SU-DHL-6 (cell line): ENCODE results near the gene ZNF264.

Experiments used
- H2AFZ ChIP-seq: fragments of 200-600 bp; sonication (generic); 2 replicates; pipeline ENCODE4 v1.6.1; 2014; ENCODE audit warnings: low read depth, mild to moderate bottlenecking, moderate library complexity, mixed read lengths, antibody characterized with exemption, low read length; ENCODE audit not compliant: severe bottlenecking
- H3F3A ChIP-seq: fragments of 200-600 bp; shearing (Covaris generic); 2 replicates; pipeline ENCODE4 v1.6.0; 2016; ENCODE audit warnings: antibody characterized with exemption, mild to moderate bottlenecking; ENCODE audit not compliant: insufficient read depth
- H3K27ac ChIP-seq: fragments of 200-600 bp; sonication (generic); 2 replicates; pipeline ENCODE4 v1.5.1; 2016; ENCODE audit warnings: low read depth, mild to moderate bottlenecking, low read length, moderate library complexity, mixed read lengths
- H3K27me3 ChIP-seq: fragments of 200-600 bp; sonication (generic), shearing (Covaris generic); 2 replicates; pipeline ENCODE4 v1.6.0; 2014; ENCODE audit warnings: mild to moderate bottlenecking, low read length
- H3K36me3 ChIP-seq: fragments of 200-600 bp; sonication (generic); 2 replicates; pipeline ENCODE4 v1.6.1; 2014; ENCODE audit warnings: mild to moderate bottlenecking, low read length, mixed read lengths
- H3K4me2 ChIP-seq: fragments of 300-600, 200-600 bp; shearing (Covaris generic), sonication (generic); 2 replicates; pipeline ENCODE4 v1.6.0; 2014; ENCODE audit warnings: low read length, low read depth, mild to moderate bottlenecking; ENCODE audit not compliant: poor library complexity, severe bottlenecking
- H3K4me3 ChIP-seq: fragments of 200-600 bp; sonication (generic); 2 replicates; pipeline ENCODE4 v1.5.1; 2014; ENCODE audit warnings: antibody characterized with exemption, low read length, mild to moderate bottlenecking, mixed read lengths; ENCODE audit not compliant: insufficient read depth, poor library complexity, severe bottlenecking
- H3K79me2 ChIP-seq: fragments of 200-600 bp; sonication (generic); 2 replicates; pipeline ENCODE4 v1.6.1; 2014; ENCODE audit warnings: mild to moderate bottlenecking, low read length, moderate library complexity; ENCODE audit not compliant: insufficient read depth
- H3K9ac ChIP-seq: fragments of 200-600 bp; sonication (generic); 2 replicates; pipeline ENCODE4 v1.7.0; 2014; ENCODE audit warnings: mild to moderate bottlenecking, low read length
- H3K9me2 ChIP-seq: fragments of 200-600 bp; sonication (generic); replicated peaks from 2 replicates; pipeline ENCODE4 v1.6.1; 2014; ENCODE audit warnings: low read length; ENCODE audit not compliant: insufficient read depth
- H3K9me3 ChIP-seq: fragments of 200-600 bp; sonication (generic); 2 replicates; pipeline ENCODE4 v1.6.1; 2014; ENCODE audit warnings: low read length, mixed read lengths; ENCODE audit not compliant: insufficient read depth
- H4K20me1 ChIP-seq: fragments of 200-600 bp; sonication (generic); 2 replicates; pipeline ENCODE4 v1.6.1; 2014; ENCODE audit warnings: low read depth, mild to moderate bottlenecking, antibody characterized with exemption, low read length, moderate library complexity, mixed read lengths
- EZH2phosphoT487 ChIP-seq: fragments of 200-600 bp; sonication (generic), shearing (Covaris generic); conservative IDR thresholded peaks from 2 replicates; pipeline ENCODE4 v1.6.1; 2018; ENCODE audit warnings: mild to moderate bottlenecking, antibody characterized with exemption, low read length, moderate library complexity, mixed read lengths
- TF ChIP-seq, protein P1 (sequence below): fragments of 200-600 bp; sonication (generic); IDR thresholded peaks from one replicate; pipeline ENCODE4 v1.5.1; 2017; ENCODE audit warnings: antibody characterized with exemption, mild to moderate bottlenecking, low read length, moderate library complexity; ENCODE audit not compliant: insufficient read depth, poor library complexity, severe bottlenecking

ZNF264 gene

DNA sequence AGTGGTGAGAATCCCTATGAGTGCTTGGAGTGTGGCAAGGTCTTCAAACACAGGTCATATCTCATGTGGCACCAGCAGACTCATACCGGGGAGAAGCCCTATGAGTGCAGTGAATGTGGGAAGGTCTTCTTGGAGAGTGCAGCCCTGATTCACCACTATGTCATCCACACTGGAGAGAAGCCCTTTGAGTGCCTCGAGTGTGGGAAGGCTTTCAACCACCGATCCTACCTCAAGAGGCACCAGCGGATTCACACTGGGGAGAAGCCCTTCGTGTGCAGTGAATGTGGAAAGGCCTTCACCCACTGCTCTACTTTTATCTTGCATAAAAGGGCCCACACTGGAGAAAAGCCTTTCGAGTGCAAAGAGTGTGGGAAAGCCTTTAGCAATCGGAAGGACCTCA is 20.8 kb downstream of the ZNF264 start:
- TF ChIP-seq, protein P1, sequence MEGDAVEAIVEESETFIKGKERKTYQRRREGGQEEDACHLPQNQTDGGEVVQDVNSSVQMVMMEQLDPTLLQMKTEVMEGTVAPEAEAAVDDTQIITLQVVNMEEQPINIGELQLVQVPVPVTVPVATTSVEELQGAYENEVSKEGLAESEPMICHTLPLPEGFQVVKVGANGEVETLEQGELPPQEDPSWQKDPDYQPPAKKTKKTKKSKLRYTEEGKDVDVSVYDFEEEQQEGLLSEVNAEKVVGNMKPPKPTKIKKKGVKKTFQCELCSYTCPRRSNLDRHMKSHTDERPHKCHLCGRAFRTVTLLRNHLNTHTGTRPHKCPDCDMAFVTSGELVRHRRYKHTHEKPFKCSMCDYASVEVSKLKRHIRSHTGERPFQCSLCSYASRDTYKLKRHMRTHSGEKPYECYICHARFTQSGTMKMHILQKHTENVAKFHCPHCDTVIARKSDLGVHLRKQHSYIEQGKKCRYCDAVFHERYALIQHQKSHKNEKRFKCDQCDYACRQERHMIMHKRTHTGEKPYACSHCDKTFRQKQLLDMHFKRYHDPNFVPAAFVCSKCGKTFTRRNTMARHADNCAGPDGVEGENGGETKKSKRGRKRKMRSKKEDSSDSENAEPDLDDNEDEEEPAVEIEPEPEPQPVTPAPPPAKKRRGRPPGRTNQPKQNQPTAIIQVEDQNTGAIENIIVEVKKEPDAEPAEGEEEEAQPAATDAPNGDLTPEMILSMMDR = no peak

DNA sequence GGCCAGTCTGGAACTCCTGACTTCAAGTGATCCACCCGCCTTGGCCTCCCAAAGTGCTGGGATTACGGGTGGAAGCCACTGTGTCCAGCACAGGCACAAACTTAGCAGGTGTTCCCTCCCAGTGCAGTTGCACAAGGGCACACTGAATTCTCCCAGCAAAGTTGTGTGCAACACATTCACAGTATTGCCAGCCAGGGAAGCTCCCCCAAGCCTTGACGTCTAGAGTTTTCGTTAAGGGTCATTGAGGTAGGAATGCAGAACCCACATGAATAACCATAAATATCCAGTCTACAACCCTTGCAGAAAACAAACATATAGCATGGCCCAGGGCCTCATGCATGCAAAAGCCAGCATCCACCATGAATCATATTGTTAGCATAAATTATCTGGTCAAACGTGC is 36.2 kb downstream of the ZNF264 start:
- no peaks in the 10 kb centered on the region for H3K79me2 ChIP-seq
- no peak overlapping the region for H3K27ac ChIP-seq
- no peaks in the 10 kb centered on the region for H3K9me3 ChIP-seq
- no peaks in the 10 kb centered on the region for H4K20me1 ChIP-seq
- no peaks in the 10 kb centered on the region for H3F3A ChIP-seq
- no peak overlapping the region for H3K4me3 ChIP-seq
- no peak overlapping the region for H3K9ac ChIP-seq
- no peak overlapping the region for H2AFZ ChIP-seq
- H3K4me2 ChIP-seq = no peak overlapping the region
- no peaks in the 10 kb centered on the region for H3K9me2 ChIP-seq
- no peaks in the 10 kb centered on the region for H3K27me3 ChIP-seq
- TF ChIP-seq, protein P1 = no peak
- no peak for TF ChIP-seq EZH2phosphoT487
- no peaks in the 10 kb centered on the region for H3K36me3 ChIP-seq

More for the DNA sequence above, 20.8 kb downstream of the ZNF264 start:
- Histone ChIP-seq H3K27ac (no peak overlapping the region), H4K20me1 (no peaks in the 10 kb centered on the region), H3K4me2 (no peak overlapping the region), H3K9me2 (no peaks in the 10 kb centered on the region), H3K4me3 (no peak overlapping the region), H3K9ac (no peak overlapping the region), H3K79me2 (no peaks in the 10 kb centered on the region), H3K27me3 (no peaks in the 10 kb centered on the region), H2AFZ (no peak overlapping the region), H3F3A (no peaks in the 10 kb centered on the region), H3K36me3 (no peaks in the 10 kb centered on the region), H3K9me3 (no peaks in the 10 kb centered on the region)

- Histone ChIP-seq H3K27me3 (no peaks in the 10 kb centered on the region), H3F3A (no peaks in the 10 kb centered on the region), H3K79me2 (no peaks in the 10 kb centered on the region), H3K4me2 (no peak overlapping the region), H3K36me3 (no peaks in the 10 kb centered on the region), H3K9me2 (no peaks in the 10 kb centered on the region), H4K20me1 (no peaks in the 10 kb centered on the region), H2AFZ (no peak overlapping the region), H3K9me3 (no peaks in the 10 kb centered on the region), H3K9ac (no peak overlapping the region), H3K27ac (no peak overlapping the region), H3K4me3 (no peak overlapping the region)
- TF ChIP-seq, protein P1 = no peak
- TF ChIP-seq EZH2phosphoT487 = no peak
Measured at GRCh38 chr19:57231686-57232085, 40.4 kb downstream of the ZNF264 start.

DNA sequence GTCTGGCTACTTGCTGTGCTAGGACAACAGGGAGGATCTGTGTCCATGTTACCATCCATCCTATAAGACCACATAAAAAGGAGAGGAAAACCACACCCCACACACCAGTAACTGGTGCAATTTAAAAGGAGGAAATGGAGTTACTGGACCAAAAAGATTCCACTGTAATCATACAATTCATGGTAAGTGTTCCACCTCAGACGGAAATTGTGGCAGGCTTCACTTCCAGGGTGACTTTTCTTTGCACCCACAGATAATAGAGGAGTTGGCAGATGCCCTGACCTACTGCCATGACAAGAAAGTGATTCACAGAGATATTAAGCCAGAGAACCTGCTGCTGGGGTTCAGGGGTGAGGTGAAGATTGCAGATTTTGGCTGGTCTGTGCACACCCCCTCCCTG is 41.9 kb downstream of the ZNF264 start:
- H3K27me3 ChIP-seq = no peaks in the 10 kb centered on the region
- no peaks in the 10 kb centered on the region for H3K79me2 ChIP-seq
- no peak overlapping the region for H3K4me2 ChIP-seq
- TF ChIP-seq, protein P1 = no peak
- TF ChIP-seq EZH2phosphoT487 = no peak
- H3K27ac ChIP-seq = no peak overlapping the region
- no peaks in the 10 kb centered on the region for H3K9me2 ChIP-seq
- no peak overlapping the region for H3K9ac ChIP-seq
- H3F3A ChIP-seq = no peaks in the 10 kb centered on the region
- no peaks in the 10 kb centered on the region for H4K20me1 ChIP-seq
- H2AFZ ChIP-seq = no peak overlapping the region
- H3K9me3 ChIP-seq = no peaks in the 10 kb centered on the region
- H3K4me3 ChIP-seq = no peak overlapping the region
- H3K36me3 ChIP-seq = no peaks in the 10 kb centered on the region
